HG03025 (cell line): Measurements from ENCODE around the gene FECH.
"Not testable (repeated sequence)": the region's sequence is repeated elsewhere in the genome, so short reads cannot be mapped to it uniquely, and the experiment has no call there.

Experiments used
- ATAC-seq: cut with Tn5 transposase; IDR thresholded peaks from one replicate; pipeline ENCODE4 v1.9.1; 2021; ENCODE audit warnings: mild to moderate bottlenecking, moderate library complexity; ENCODE audit not compliant: unreplicated experiment, low FRiP score

FECH gene

DNA sequence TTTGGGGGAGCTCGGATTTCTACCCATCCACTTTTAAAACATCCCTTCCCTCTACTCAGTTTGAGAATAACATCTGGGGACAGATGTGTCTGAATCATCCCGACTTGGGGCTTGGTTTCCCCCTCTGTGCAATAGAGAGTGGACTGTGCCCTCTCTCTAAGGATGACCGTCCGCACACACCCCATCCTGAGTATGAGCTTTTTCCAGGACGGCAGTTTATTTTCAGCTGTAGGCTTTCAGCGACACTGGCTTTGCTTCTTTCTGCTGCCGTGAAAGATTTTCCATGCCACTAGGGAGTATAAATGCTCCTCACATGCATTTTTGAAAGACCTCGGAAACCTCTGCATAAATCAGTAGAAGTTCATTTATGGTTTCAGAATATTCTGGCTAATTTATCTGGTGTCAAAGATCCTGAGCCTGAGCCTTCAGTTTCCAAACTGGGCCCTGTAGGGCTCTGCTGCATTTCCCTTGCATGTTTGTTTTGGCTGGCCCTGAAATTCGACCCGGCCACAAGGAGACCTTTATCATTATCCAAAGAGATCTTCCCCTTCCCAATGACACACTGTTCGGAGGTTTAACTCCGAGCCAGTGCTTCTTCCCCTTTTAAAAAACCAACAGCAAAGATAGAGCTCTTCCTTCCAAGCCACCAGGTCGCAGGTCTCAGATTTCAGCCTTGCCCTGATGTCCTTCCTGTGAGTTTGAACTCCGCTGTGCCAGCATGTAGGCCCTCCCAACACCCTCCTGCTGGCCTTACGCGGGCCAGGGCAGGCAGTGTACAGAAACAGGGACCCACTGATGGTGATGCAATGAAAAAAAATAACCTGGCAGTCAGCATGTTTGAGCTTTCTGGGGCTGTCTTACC is 53.3 kb downstream of the FECH start:
- ATAC-seq, result no peak

- no peak for ATAC-seq
Observed at GRCh38 chr18:57529151-57529550, 57.4 kb downstream of the FECH start.

DNA sequence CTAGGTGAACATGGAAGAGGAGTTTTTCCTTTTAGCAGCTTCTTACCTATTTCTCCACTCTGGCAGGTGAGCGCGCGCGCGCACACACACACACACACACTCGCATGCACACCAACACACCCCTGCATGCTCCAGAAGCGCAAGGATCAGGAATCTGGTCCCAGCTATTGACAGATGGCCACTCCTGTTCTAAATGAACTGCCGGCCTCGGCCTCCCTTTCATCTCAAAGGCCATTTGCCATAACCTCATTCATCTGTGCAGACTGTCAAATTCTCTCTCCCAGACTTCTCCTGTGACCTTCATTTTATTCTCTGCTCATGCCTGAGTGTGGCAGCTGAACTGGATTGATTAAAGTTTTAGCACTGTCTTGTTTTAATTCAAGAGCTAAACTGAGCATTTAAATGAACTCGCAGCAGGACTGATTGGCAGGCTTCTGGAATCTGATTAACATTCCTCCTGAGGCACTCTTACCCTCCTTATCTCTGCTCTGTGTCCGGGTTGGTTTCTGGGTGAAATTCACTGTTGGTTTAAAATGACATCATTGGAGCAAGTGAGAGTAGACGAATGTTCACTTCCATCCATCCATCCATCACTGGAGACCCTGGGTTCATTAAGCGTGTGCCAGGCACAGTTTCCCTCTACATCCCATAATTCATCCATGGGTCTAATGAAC is 58.8 kb downstream of the FECH start:
- ATAC-seq, result no peak

DNA sequence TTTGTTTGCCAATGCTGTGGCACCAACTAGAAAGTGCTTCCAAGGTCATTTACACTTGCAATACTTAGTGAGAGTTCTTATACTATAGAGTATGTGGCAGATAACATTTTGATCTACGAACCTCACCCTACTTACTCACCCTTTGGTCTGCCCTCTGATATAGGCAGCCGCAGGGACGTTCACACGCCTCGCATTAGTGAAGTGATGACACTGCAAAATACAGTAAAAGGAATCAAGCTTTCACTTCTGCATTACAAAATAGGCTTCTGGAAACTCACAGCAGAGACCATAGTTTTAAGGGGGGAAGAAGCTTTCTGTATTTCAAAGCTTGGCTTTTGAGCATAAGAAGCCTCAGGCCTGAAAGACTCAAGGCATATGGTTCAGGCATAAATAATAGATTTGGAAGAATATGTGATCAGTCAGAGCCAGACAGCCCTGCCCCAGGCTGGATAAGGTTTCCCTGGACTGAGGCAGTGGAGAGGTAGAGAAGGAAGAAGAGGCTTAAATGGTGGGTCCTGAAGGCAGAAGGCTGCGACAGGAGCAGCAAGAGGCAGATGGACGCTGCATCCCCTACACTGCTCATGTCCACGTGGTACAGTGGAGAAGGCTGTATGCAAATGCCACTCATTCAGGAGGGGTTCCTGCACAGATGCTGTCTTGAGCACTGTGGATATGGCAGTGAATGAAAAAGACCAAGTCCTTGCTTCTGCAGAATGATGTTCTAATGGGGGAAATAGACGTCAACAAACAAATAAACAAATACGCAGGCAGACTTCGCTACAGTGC is 63.1 kb downstream of the FECH start:
- no peak for ATAC-seq

- not testable (repeated sequence) for ATAC-seq
Observed at GRCh38 chr18:57522348-57522747, 64.2 kb downstream of the FECH start.

- no peak for ATAC-seq
Observed at GRCh38 chr18:57519668-57520424, 66.7 kb downstream of the FECH start.

DNA sequence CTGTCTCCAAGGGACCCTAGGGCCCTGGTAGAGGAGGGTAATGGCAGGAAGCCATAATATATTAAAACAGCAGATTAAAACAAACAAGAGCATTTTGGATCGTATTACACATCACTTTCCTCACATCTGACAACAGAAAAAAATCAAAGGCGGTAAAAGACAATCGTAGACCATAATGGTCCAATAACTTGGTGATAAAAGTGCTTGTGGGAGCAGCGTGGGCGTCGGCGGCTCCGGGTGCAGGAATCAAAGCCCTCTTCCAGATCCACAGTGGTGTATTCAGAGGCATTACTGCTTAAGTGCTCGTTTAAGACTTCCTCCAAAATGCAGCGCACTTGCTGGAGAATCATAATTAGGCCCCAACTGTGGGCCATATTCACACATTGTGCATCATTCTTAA is 68.0 kb downstream of the FECH start:
- no peak for ATAC-seq

- no peak for ATAC-seq
Observed at GRCh38 chr18:57516056-57516455, 70.4 kb downstream of the FECH start.

GRCh38 chr18:57505231-57505630 is 81.3 kb downstream of the FECH start:
- no peak for ATAC-seq

DNA sequence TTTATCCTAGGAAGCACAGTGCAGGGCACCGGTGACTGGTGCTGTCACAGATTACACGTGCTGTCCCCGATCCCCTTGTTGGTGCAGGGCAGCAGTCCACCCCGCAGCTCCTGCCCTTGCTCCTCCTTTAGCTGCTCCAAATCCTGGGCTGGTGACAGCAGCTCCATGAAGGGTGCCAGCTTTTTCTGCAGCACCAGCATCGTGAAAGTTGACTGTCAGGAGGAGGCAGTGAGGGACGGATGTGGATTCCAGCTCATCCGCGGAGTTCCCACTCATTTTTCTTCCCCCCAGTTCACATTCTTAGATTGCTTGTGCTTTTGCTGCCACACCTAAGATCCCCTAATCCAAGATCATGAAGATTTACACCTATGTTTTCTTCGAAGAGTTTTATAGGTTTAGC is 83.9 kb downstream of the FECH start:
- ATAC-seq, result no peak

DNA sequence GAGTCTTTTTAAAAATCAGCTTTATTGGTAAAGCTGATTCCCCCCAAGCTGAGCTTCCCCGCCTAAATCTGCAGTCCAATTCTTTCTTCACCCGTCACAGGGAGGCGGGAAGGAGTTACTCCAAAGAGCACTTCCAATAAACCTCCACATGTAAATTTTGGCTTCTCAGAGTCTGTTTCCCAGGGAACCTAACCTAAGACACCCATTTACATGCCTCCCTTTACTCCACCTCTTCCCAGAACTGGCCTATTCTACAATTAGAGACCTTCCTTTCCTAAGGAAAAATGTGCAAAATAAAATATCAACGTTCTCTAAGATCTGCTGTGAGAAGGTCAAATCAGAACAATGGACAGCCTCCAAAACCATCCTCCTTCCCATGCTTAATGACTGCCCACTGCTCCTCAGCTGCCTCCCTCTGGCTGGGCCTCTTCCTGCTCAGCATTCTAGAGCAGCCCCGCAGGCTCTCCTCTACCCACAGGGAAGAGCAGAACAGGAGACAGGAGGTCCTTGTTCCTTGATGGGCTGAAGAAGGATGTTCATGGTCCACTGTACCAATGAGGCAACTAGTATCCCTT is 87.7 kb downstream of the FECH start:
- no peak for ATAC-seq
